Activated CD4-positive, alpha-beta T cell treated with anti-CD3 and anti-CD28 coated beads, Interleukin-2, amount 10 ng/mL, durations not matched to agents 7 days and 5 days (primary cell): Measurements from ENCODE around the gene ZSWIM5. TPM values are rescaled to one million over a fixed set of nuclear protein-coding genes. Genes with fewer than 3 reads are reported as not detected.
A peak's percentile ranks its signal among the peaks of the same experiment; 100 is the strongest.
"Not testable (repeated sequence)": the region's sequence is repeated elsewhere in the genome, so short reads cannot be mapped to it uniquely, and the experiment has no call there.

Experiments used
- CTCF ChIA-PET: fragments of 350-600 bp; sonication (Branson Sonifier 250); formaldehyde crosslinking; loops from one replicate; lab custom pipeline; 2021; ENCODE audit warnings: antibody characterized with exemption; lab: Charles Lee
- POLR2A ChIA-PET: fragments of 350-600 bp; sonication (Branson Sonifier 250); formaldehyde crosslinking; loops from one replicate; lab custom pipeline; 2021; ENCODE audit warnings: antibody characterized with exemption; lab: Charles Lee
- DNase-seq: peaks from one replicate; pipeline ENCODE4 v3.0.0-alpha.2; 2020
- H3K27ac Mint-ChIP-seq: one replicate; pipeline ENCODE4 v1.8.0; 2021; ENCODE audit warnings: mild to moderate bottlenecking, moderate library complexity, mixed read lengths
- H3K27me3 Mint-ChIP-seq: one replicate; pipeline ENCODE4 v1.8.0; 2021; ENCODE audit warnings: mixed read lengths
- H3K36me3 Mint-ChIP-seq: one replicate; pipeline ENCODE4 v1.8.0; 2021; ENCODE audit warnings: low read depth, mixed read lengths
- H3K4me1 Mint-ChIP-seq: one replicate; pipeline ENCODE4 v1.8.0; 2021; ENCODE audit warnings: mixed read lengths
- H3K4me3 Mint-ChIP-seq: one replicate; pipeline ENCODE4 v1.8.0; 2021; ENCODE audit warnings: mild to moderate bottlenecking, moderate library complexity, mixed read lengths
- H3K9me3 Mint-ChIP-seq: one replicate; pipeline ENCODE4 v1.8.0; 2021; ENCODE audit warnings: mixed read lengths
- total RNA-seq, 2 experiments: library from RNA; stranded (reverse); gene quantifications; one replicate each; pipeline ENCODE4 v1.2.3, GENCODE V29; 2021

Gene ZSWIM5
- total RNA-seq, 2 experiments from 2014 or later = 0.46 to 0.62 TPM

DNA sequence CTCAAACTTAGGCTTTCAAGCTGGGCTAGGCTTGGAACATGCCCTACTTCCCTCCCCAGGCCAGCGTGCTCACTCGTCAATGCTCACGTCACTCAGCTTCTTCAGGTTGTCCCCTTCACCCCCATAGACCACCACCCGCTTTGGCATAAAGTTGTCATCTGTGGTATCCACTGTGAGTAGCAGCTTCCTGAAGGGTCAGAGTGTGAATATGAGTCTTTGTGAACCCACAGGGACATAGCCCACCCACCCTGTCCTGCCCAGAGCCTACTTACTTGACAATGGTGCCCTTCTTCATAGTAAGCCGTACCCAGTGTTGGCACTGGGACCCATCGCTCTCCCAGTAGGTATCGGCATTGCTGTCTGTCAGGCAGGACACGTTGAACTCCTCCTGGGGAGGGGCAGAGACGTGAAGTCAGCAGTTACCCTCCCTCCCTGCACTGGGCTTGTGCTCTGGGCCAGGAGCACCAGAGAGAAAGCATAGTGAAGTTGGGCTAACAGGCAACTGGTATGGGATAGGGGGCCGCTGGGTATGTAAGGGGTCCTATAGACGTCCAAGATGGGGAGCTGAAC lies 197.0 kb downstream of the ZSWIM5 start:
- Mint-ChIP-seq H3K27ac (peak overlapping the region; percentile 58), H3K4me1 (peaks cover 39% of the 10 kb centered on the region), H3K27me3 (no peaks in the 10 kb centered on the region), H3K36me3 (peaks cover 33% of the 10 kb centered on the region), H3K4me3 (peak overlapping the region; percentile 73), H3K9me3 (no peaks in the 10 kb centered on the region)
- ChIA-PET POLR2A (no interaction called here), CTCF (interaction anchor here (0.6 to 6.5 kb wide), 7 partner anchors 13 to 306 kb away, joined by 3 to 86 read pairs (median 3); no protein-coding TSS in a partner anchor)
- DNase-seq = no peak

DNA sequence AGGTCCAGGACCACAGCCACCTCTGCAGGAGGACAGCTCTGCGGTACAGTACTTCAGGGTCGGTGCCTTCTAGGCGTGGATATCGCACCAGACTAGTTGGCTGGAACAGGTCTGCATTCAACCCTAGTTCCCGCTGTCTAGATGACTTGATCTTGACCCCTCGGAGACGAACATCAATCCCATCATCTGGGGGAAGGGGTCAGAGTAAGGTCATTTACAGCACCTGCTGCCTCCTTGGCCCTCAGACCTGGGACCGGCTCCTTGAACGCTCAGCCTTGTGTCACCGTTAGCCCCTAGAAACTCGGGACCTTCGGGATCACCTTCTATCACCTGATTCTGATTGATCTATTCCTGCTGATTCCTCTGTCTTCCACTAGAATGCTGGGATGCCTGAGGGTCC lies 197.9 kb downstream of the ZSWIM5 start:
- DNase-seq = no peak
- POLR2A ChIA-PET = no interaction called here
- CTCF ChIA-PET = interaction anchor here (0.6 to 6.5 kb wide), 4 partner anchors 10 to 305 kb away, joined by 3 to 86 read pairs (median 6); no protein-coding TSS in a partner anchor
- H3K9me3 Mint-ChIP-seq = no peaks in the 10 kb centered on the region
- peak overlapping the region; percentile 47 for H3K27ac Mint-ChIP-seq
- H3K4me1 Mint-ChIP-seq = peaks cover 32% of the 10 kb centered on the region
- no peaks in the 10 kb centered on the region for H3K27me3 Mint-ChIP-seq
- no peak overlapping the region for H3K4me3 Mint-ChIP-seq
- H3K36me3 Mint-ChIP-seq = peaks cover 30% of the 10 kb centered on the region

DNA sequence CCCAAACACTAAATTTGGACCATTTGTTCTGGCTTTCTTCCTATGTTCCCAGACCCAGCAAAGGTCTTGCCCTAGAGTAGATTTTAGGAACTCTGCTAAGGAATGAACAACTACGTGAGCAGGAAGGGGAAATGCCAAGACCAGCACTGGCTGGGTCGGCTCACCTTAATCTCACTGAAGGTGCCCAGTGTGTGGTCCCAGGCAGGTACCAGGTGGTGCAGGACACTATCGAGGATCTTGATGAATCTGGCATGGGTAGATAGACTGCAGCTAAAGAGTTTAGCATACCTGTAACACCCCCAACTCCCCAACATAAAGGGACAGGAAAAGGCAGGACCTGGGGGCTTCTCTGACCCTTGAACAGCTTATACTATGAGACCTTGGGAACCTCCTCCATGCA lies 198.3 kb downstream of the ZSWIM5 start:
- H3K9me3 Mint-ChIP-seq = no peaks in the 10 kb centered on the region
- ChIA-PET CTCF (interaction anchor here (1.5 to 2.8 kb wide), 2 partner anchors 10 to 12 kb away, joined by 3 to 8 read pairs; no protein-coding TSS in a partner anchor), POLR2A (no interaction called here)
- DNase-seq = no peak
- H3K27ac Mint-ChIP-seq = no peak overlapping the region
- H3K4me3 Mint-ChIP-seq = no peak overlapping the region
- H3K4me1 Mint-ChIP-seq = peaks cover 30% of the 10 kb centered on the region
- H3K27me3 Mint-ChIP-seq = no peaks in the 10 kb centered on the region
- peaks cover 34% of the 10 kb centered on the region for H3K36me3 Mint-ChIP-seq

DNA sequence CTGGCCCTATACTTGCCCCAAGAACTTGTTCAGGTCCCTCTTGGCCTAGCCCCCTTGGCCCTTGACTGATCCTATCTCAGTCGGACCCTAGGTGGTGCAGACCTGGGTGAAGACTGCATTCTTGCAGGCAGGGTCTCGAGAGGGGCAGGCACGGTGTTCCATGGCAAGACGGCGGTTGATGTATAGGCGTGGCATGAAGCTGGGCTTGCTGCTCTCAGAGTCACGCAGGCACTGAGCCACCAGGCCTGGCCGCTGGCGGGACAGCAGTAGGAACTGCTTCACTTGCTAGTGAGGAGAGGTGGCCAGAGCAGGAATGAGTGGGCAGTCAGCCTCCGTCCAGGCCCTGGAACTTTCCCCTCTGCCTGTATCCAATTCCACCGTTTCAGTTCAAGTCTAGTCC lies 199.1 kb downstream of the ZSWIM5 start:
- H3K27me3 Mint-ChIP-seq = no peaks in the 10 kb centered on the region
- H3K9me3 Mint-ChIP-seq = no peaks in the 10 kb centered on the region
- peaks cover 41% of the 10 kb centered on the region for H3K36me3 Mint-ChIP-seq
- no peak overlapping the region for H3K4me3 Mint-ChIP-seq
- no peak for DNase-seq
- POLR2A ChIA-PET = no interaction called here
- no peak overlapping the region for H3K27ac Mint-ChIP-seq
- H3K4me1 Mint-ChIP-seq = peaks cover 27% of the 10 kb centered on the region
- CTCF ChIA-PET = interaction anchor here (2.8 kb wide), 1 partner anchor 11 kb away, joined by 8 read pairs; no protein-coding TSS in a partner anchor

DNA sequence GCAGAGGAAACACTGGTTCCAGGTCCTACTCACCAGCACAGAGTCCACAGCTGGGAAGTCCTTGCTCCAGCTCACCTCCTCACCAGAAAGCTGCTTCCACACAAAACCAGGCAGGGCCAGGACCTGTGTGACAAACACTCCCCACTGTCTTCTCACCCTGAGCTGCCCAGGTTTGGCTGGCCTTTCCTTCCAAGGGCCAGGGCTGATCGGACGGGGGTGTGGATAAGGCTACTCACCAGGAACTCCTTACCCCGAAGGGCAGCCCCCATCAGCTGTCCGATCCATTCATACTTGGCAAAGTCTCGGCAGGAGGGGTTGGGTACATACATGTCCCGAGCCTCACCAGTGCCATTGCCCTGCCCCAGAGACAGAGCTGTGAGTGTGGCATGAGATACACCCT lies 200.6 kb downstream of the ZSWIM5 start:
- Mint-ChIP-seq H3K27me3 (no peaks in the 10 kb centered on the region), H3K4me3 (no peak overlapping the region), H3K4me1 (peaks cover 22% of the 10 kb centered on the region), H3K9me3 (no peaks in the 10 kb centered on the region), H3K27ac (no peak overlapping the region), H3K36me3 (peaks cover 46% of the 10 kb centered on the region)
- no peak for DNase-seq
- CTCF ChIA-PET = interaction anchor here (1.0 to 2.8 kb wide), 3 partner anchors 13 to 298 kb away, joined by 3 to 8 read pairs (median 3); no protein-coding TSS in a partner anchor
- POLR2A ChIA-PET = no interaction called here

DNA sequence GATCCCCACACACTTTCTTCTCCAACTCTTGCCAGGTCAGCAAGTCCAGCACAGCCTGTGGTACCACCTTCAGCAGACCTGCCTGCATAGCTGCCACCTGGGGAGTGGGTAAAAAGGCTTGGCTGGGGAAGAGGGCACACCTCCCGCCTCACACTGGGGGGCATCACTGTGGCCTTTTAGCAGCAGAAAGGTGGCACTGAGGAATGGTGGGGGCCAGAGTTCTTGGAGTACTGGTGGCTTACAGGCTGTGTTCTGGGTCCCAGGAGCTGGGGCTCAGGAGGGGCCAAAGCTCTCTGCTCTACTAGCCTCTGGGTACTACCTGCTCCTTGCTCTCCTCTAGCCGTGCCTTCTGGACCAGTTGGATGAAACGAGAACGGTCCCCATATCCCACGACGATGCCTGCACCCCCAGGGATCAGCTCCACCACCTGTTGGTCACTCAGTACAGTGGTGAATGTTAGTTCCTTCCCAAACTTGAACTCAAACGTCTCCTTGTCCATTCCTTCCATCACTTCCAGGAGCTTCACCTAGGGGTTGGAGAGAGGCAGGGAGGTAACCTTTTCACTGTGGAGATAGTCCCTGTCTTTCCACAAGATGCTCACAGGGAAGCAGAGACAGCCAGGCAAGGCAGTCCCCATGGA lies 202.0 kb downstream of the ZSWIM5 start:
- DNase-seq = no peak
- Mint-ChIP-seq H3K9me3 (no peaks in the 10 kb centered on the region), H3K27me3 (no peaks in the 10 kb centered on the region), H3K36me3 (peaks cover 43% of the 10 kb centered on the region), H3K27ac (no peak overlapping the region), H3K4me1 (peaks cover 15% of the 10 kb centered on the region), H3K4me3 (no peak overlapping the region)
- ChIA-PET POLR2A (no interaction called here), CTCF (interaction anchor here (0.6 to 1.3 kb wide), 5 partner anchors 13 to 488 kb away, joined by 3 read pairs; no protein-coding TSS in a partner anchor)

DNA sequence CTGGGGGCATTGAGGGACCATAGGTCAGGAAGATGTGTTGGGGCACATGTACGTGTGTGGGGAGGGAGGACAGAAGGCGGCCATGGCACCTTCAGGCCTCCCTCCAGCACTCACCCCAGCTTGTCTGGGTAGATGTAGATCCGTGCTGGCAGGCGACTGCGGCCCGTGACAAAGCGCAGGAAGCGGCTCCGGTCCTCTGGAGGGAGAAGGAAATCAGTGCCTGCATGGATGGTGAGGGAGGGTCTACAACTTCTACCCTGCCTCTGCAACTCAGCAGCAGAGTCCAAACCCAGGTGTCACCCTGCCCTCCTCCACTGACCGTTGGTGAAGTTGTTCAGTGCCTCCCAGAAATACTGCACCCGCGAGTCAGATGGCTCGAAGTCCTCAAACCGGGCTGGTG lies 202.7 kb downstream of the ZSWIM5 start:
- ChIA-PET CTCF (no interaction called here), POLR2A (no interaction called here)
- no peak overlapping the region for H3K4me3 Mint-ChIP-seq
- H3K9me3 Mint-ChIP-seq = no peaks in the 10 kb centered on the region
- H3K4me1 Mint-ChIP-seq = peaks cover 9% of the 10 kb centered on the region
- no peaks in the 10 kb centered on the region for H3K27me3 Mint-ChIP-seq
- no peak overlapping the region for H3K27ac Mint-ChIP-seq
- peaks cover 37% of the 10 kb centered on the region for H3K36me3 Mint-ChIP-seq
- no peak for DNase-seq

DNA sequence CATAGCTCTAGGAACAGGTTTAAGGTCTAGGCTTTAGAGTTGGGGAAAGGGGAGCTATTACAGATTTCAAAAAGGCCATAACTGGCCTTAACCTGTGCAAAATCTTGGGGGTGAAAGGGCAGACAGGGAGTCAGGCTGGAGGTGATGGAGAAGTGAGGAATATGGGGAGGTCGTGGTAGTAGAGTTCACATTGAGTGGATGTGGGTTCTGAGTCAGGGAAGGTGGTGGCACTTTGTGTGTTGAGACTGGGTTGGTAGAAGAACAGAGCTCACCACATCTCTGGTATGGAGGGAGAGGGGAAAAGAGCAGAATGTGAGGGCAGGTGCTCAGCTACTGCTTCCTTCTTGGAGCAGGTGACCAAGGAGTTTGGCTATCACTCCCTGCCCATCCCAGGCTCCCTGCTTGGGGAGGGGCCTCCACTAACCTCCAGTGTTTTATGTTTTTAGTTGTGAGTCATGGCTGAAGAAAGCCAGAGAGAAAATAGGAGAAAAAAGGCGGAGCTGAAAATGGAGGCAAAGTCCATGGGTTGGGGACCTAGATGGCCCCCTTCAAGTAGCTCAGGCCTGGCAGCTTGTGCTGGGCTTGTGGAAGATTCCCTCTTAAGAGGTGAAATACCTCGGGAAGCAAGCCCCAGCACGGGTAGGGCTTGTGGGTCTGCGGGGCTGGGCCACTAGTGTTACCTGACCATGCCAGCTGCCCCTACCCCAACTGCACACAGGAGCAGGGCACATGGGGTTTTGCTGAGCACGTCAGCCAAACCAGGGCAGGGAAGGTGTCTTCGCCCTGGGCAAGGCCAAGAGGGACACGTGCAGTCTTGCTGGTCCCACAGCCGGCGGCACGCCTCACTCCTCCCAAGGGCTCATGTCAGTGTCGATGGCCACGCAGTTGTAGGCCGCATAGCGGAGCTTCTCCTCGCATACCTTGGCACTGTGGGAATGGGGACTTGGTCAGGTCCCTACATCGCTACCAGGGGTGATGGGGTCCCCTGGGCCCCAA lies 203.5 kb downstream of the ZSWIM5 start:
- CTCF ChIA-PET = no interaction called here
- Mint-ChIP-seq H3K27me3 (no peaks in the 10 kb centered on the region), H3K27ac (no peak overlapping the region), H3K9me3 (no peaks in the 10 kb centered on the region), H3K4me3 (no peak overlapping the region), H3K36me3 (peaks cover 34% of the 10 kb centered on the region), H3K4me1 (peaks cover 9% of the 10 kb centered on the region)
- POLR2A ChIA-PET = no interaction called here
- DNase-seq = no peak

DNA sequence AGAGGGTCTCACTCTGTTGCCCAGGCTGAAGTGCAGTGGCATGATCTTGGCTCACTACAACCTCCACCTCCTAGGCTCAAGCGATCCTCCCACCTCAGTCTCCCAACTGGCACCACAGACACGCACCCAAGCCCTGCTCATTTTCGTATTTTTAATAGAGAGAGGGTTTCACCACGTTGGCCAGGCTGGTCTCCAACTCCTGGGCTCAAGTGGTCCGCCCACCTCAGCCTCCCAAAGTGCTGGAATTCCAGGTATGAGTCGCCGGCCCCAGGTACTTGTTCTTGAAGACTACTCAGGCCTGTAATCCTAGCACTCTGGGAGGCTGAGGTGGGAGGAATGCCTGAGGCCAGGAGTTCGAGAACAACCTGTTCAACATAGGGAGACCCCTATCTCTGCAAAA lies 204.8 kb downstream of the ZSWIM5 start:
- DNase-seq, H3K4me3 Mint-ChIP-seq, H3K4me1 Mint-ChIP-seq, CTCF ChIA-PET, POLR2A ChIA-PET, H3K27me3 Mint-ChIP-seq, H3K27ac Mint-ChIP-seq, H3K9me3 Mint-ChIP-seq: not testable (repeated sequence)
- peaks cover 26% of the 10 kb centered on the region for H3K36me3 Mint-ChIP-seq

DNA sequence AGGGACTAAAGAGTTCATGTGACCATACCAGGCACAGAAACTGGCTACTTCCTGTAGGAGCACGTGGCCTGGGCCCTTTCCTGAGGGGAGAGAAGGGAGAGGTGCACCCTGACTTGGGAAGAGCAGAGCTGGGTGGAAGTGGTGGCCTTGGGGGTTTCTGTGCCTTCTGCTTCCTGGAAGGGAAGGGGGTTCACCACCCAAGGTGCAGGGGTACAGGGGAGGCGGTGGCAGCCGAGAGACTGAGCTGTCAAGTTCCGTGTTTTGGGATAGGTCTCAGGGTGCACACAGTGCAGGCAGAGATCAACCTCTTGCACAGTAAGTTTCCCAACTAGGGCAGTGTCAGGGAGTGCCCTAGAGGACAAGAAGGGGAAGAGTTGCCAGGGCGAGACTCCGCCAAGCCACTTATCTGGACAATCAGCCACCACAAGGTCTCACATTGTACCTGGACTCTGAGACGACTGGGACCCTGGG lies 205.4 kb downstream of the ZSWIM5 start:
- Mint-ChIP-seq H3K27me3 (no peaks in the 10 kb centered on the region), H3K4me3 (no peak overlapping the region), H3K4me1 (peaks cover 9% of the 10 kb centered on the region), H3K36me3 (peaks cover 23% of the 10 kb centered on the region), H3K27ac (peak overlapping the region; percentile 48), H3K9me3 (no peaks in the 10 kb centered on the region)
- POLR2A ChIA-PET = no interaction called here
- CTCF ChIA-PET = no interaction called here
- no peak for DNase-seq

DNA sequence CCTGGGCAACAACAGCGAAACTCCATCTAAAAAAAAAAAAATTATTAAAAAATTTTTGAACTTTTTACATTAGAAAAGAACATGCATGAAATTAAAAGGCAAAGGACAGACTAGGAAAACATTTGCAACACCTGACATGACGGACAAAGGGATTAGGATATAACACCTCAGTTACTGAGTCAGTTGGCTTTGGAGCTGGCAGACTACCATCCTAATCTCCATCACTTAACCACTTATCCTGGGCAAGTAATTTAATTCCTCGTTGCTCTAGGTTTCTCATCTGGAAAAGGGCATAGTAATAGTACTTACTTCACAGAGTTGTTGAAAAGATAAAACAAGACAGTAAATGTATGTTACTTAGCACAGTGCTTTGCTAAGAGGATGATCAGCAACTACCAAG lies 207.2 kb downstream of the ZSWIM5 start:
- POLR2A ChIA-PET = no interaction called here
- CTCF ChIA-PET = interaction anchor here (0.6 to 1.6 kb wide), 2 partner anchors 10 to 202 kb away, joined by 3 to 4 read pairs; no protein-coding TSS in a partner anchor
- no peak for DNase-seq
- H3K4me3 Mint-ChIP-seq = no peak overlapping the region
- no peak overlapping the region for H3K27ac Mint-ChIP-seq
- H3K9me3 Mint-ChIP-seq = no peaks in the 10 kb centered on the region
- peaks cover 9% of the 10 kb centered on the region for H3K4me1 Mint-ChIP-seq
- no peaks in the 10 kb centered on the region for H3K27me3 Mint-ChIP-seq
- peaks cover 16% of the 10 kb centered on the region for H3K36me3 Mint-ChIP-seq

DNA sequence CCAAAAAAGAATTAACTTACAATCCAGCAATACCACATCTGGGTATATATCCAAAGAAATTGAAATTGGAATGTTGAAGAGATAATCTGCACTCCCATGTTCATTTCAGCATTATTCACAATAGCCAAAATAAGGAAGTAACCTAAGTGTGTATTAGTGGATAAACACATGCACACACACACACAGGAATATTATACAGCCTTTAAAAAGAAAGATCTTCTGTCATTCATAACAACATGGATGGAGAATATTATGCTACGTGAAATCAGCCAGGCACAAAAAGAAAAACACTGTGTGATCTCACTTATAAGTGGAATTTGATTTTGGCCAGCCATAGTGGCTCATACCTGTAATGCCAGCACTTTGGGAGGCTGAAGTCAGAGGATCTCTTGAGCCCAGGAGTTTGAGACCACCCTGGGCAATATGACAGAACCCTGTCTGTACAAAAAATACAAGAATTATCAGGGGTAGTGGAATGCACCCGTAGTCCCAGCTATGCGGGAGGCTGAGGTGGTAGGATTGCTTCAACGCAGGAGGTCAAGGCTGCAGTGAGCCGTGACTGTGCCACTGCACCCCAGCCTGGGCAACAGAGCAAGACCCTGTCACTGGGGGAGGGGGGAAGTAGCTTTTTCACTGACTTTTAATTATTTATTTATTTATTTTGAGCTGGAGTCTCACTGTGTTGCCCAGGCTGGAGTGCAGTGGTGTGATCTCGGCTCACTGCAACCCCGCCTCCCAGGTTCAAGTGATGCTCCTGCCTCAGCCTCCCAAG lies 210.8 kb downstream of the ZSWIM5 start:
- Mint-ChIP-seq H3K4me3 (no peak overlapping the region), H3K27me3 (no peaks in the 10 kb centered on the region), H3K36me3 (no peaks in the 10 kb centered on the region), H3K27ac (no peak overlapping the region), H3K9me3 (no peaks in the 10 kb centered on the region), H3K4me1 (peaks cover 4% of the 10 kb centered on the region)
- CTCF ChIA-PET = interaction anchor here (0.6 to 1.2 kb wide), 4 partner anchors 9 to 264 kb away, joined by 3 to 4 read pairs (median 4); partner anchors contain the start of genes EIF2B3 and UROD
- POLR2A ChIA-PET = no interaction called here
- DNase-seq = no peak
